Heart right ventricle (tissue), 16 donors: ENCODE results near the gene CASK. TPM values are rescaled to one million over a fixed set of nuclear protein-coding genes. Genes with fewer than 3 reads are reported as not detected.

Experiments used
- ATAC-seq, 8 donors: fragments of 200-7000 bp; cut with Tn5 transposase; one replicate each; pipeline ENCODE4 v1.9.1; 2020; ENCODE audit warnings: mild to moderate bottlenecking in 8 of 8, moderate library complexity in 8 of 8, moderate number of reproducible peaks in 1 of 8
- DNase-seq, 2 donors: peaks; one replicate each; pipeline ENCODE4 v3.0.0-alpha.2; 2020
- H3K27ac ChIP-seq, 10 donors: fragments of 200-600 bp; sonication (generic) in 2 of 10; one replicate each; pipeline versions ENCODE4 v1.5.0 to v1.8.0; 2020 to 2022; ENCODE audit warnings: mild to moderate bottlenecking in 3 of 10
- H3K27me3 ChIP-seq, 7 donors: fragments of 200-600 bp; one replicate each; pipeline ENCODE4 v1.8.0; 2021 to 2022; ENCODE audit warnings: mild to moderate bottlenecking in 2 of 7
- H3K36me3 ChIP-seq, 9 donors: fragments of 200-600 bp; sonication (generic) in 1 of 9; one replicate each; pipeline versions ENCODE4 v1.5.0 to v1.8.0; 2020 to 2022; ENCODE audit warnings: mild to moderate bottlenecking in 2 of 9
- H3K4me1 ChIP-seq, 9 donors: fragments of 200-600 bp; sonication (generic) in 1 of 9; one replicate each; pipeline versions ENCODE4 v1.5.0 to v1.8.0; 2020 to 2022; ENCODE audit warnings: mild to moderate bottlenecking in 4 of 9
- H3K4me3 ChIP-seq, 10 donors: fragments of 200-600 bp; sonication (generic) in 2 of 10; one replicate each; pipeline versions ENCODE4 v1.5.0 to v1.8.0; 2020 to 2022; ENCODE audit warnings: mild to moderate bottlenecking in 7 of 10, moderate library complexity in 2 of 10
- H3K9me3 ChIP-seq, 11 donors: fragments of 200-600 bp in 10 of 11; sonication (generic) in 2 of 11; one replicate each; pipeline versions ENCODE4 v1.5.0 to v1.8.0; 2013 to 2022; ENCODE audit warnings: mild to moderate bottlenecking in 2 of 11, control low read depth in 1 of 11, moderate library complexity in 1 of 11
- CTCF ChIP-seq, 9 donors: fragments of 200-600 bp; sonication (generic) in 2 of 9; IDR thresholded peaks; one replicate each; pipeline versions ENCODE4 v1.5.0 to v1.8.0; 2021 to 2022; ENCODE audit warnings: antibody characterized with exemption in 9 of 9, mild to moderate bottlenecking in 5 of 9, moderate library complexity in 1 of 9
- WGBS, 2 donors: extraction: QIAGEN DNeasy Blood & Tissue Kit; methylation state at CpG; one replicate each; pipeline ENCODE4 v1.1.7; 2013; ENCODE audit warnings: inconsistent platforms in 1 of 2; 5-methylcytosine and 5-hydroxymethylcytosine counted together
- intact Hi-C, 10 donors: fragments of 100-400 bp; cut with DNase I; formaldehyde crosslinking; loops; one replicate each; pipeline versions ENCODE4 v1.11.1 to v1.14.2; 2022
- polyA plus RNA-seq, 2 donors: library from polyadenylated mRNA; stranded (reverse); fragments of 200-250 nt; gene quantifications; one replicate each; pipeline ENCODE4 v1.2.3, GENCODE V29; 2013
- total RNA-seq, 10 donors: library from RNA; stranded (reverse); fragmentation: NEBNext Ultra II Directional in 3 of 10; extraction: Animal tissue kit (Norgen Biotek cat#: 25700) in 3 of 10; gene quantifications; one replicate each; pipeline versions ENCODE4 v1.2.1 to v1.2.4, GENCODE V29; 2021 to 2023
- donor health status: Arrhythmogenic right ventricular cardiomyopathy.
- donor health status: ischemic (EF 13 %, LVEDD 7.1; RV severe dilation, severe dysfunction).
- donor health status: healthy with polysubstance abuse.
- donor health status: DM: no; HTN: yes; CAD: no.
- donor health status: DM: no; HTN: no; CAD: no.
- donor health status: ischemic (EF 25% LVEDD 6.9; RV normal size, moderate dysfunction).
- donor health status: ischemic (EF 25% LVEDD 5.7; RV mildly dilated, moderate dysfunction).
- donor health status: healthy.
- donor health status: DM: yes; HTN: yes; CAD: no.
- donor health status: Ischemic cardiomyopathy.
- donor health status: ischemic (EF 35%, LVEDD 5.7; RV mildly dilated, moderate dysfunction).
- donor health status: nonischemic (EF 11% LVEDD 7.7; RV severe dilation, severe dysfunction).
- donor health status: DM: yes; HTN: yes; CAD: no.
- donor health status: PGD.
- donor health status: ischemic (EF 29% LVEDD 5.4; RV normal size, mild dysfunction).
- donor health status: nonischemic (EF 23%, LVEDD 6.1; RV moderate dilation, normal function).

Gene CASK
- total and polyA plus RNA-seq, 12 donors = 2.2 to 20.7 (median 12.7) TPM

GRCh38 chrX:41759817-41760216 lies 163.5 kb downstream of the CASK start:
- Histone ChIP-seq H3K4me1 (no peaks in the 10 kb centered on the region), H3K27me3 (peaks cover 0 to 20% (median 0%) of the 10 kb centered on the region in 7 donors), H3K36me3 (no peaks in the 10 kb centered on the region), H3K4me3 (no peak overlapping the region), H3K9me3 (no peaks in the 10 kb centered on the region), H3K27ac (no peak overlapping the region)
- DNase-seq (no peak), ATAC-seq (no peak)
- intact Hi-C loops = loop anchor here in 3 of 10 donors (5.0 to 10.0 kb wide), 3 partner anchors 195 to 483 kb away; no protein-coding TSS in a partner anchor
- peak in 7 of 9 donors; percentile 43 to 61 (median 56) for TF ChIP-seq CTCF (IDR thresholded peaks at IDR 0.05)
- 62 to 64% methylated on average over 3 of the region's 3 CpGs for WGBS, 2 donors

GRCh38 chrX:41758401-41758800 lies 165.0 kb downstream of the CASK start:
- no peaks in the 10 kb centered on the region for H3K4me1 ChIP-seq
- no peaks in the 10 kb centered on the region for H3K36me3 ChIP-seq
- peaks cover 0 to 20% (median 0%) of the 10 kb centered on the region in 7 donors for H3K27me3 ChIP-seq
- H3K4me3 ChIP-seq = no peak overlapping the region
- no peaks in the 10 kb centered on the region for H3K9me3 ChIP-seq
- no peak for TF ChIP-seq CTCF (IDR thresholded peaks at IDR 0.05)
- no peak overlapping the region for H3K27ac ChIP-seq
- WGBS, 2 donors = 91 to 93% methylated on average over 2 of the region's 2 CpGs
- ATAC-seq (no peak), DNase-seq (no peak)
- intact Hi-C loops = loop anchor here in 2 of 10 donors (5.0 to 10.0 kb wide), 2 partner anchors 194 to 481 kb away; no protein-coding TSS in a partner anchor

GRCh38 chrX:41750716-41751115 lies 172.6 kb downstream of the CASK start:
- Histone ChIP-seq H3K4me3 (no peak overlapping the region), H3K4me1 (no peaks in the 10 kb centered on the region), H3K27ac (no peak overlapping the region), H3K27me3 (peaks cover 0 to 5% (median 0%) of the 10 kb centered on the region in 7 donors), H3K9me3 (no peaks in the 10 kb centered on the region), H3K36me3 (no peaks in the 10 kb centered on the region)
- DNase-seq = no peak
- 74 to 81% methylated on average over 3 of the region's 3 CpGs for WGBS, 2 donors
- TF ChIP-seq CTCF (IDR thresholded peaks at IDR 0.05) = no peak
- intact Hi-C loops = loop anchor here in 2 of 10 donors (10.0 kb wide), 1 partner anchor 186 kb away; no protein-coding TSS in a partner anchor
- no peak for ATAC-seq

- no peak for ATAC-seq
- TF ChIP-seq CTCF (IDR thresholded peaks at IDR 0.05) = no peak
These were observed 183.5 kb downstream of the CASK start for GRCh38 chrX:41739871-41740270.

More at GRCh38 chrX:41739871-41740270, 183.5 kb downstream of the CASK start:
- 84 to 94% methylated on average over 1 of the region's 1 CpG for WGBS, 2 donors
- Histone ChIP-seq H3K27ac (no peak overlapping the region), H3K36me3 (peaks cover 0 to 5% (median 0%) of the 10 kb centered on the region in 9 donors), H3K27me3 (peaks cover 0 to 26% (median 0%) of the 10 kb centered on the region in 7 donors), H3K4me3 (no peak overlapping the region), H3K9me3 (no peaks in the 10 kb centered on the region), H3K4me1 (peaks cover 0 to 4% (median 0%) of the 10 kb centered on the region in 9 donors)
- no peak for DNase-seq
- intact Hi-C loops = loop anchor here in 2 of 10 donors (10.0 kb wide), 1 partner anchor 185 kb away; no protein-coding TSS in a partner anchor
